ENCODE measurements around the gene CDK5R1. TPM values are rescaled to one million over a fixed set of nuclear protein-coding genes. Genes with fewer than 3 reads are reported as not detected.

CDK5R1 gene
- total RNA-seq = 0.29 and 0.83 TPM in 2 replicates

DNA sequence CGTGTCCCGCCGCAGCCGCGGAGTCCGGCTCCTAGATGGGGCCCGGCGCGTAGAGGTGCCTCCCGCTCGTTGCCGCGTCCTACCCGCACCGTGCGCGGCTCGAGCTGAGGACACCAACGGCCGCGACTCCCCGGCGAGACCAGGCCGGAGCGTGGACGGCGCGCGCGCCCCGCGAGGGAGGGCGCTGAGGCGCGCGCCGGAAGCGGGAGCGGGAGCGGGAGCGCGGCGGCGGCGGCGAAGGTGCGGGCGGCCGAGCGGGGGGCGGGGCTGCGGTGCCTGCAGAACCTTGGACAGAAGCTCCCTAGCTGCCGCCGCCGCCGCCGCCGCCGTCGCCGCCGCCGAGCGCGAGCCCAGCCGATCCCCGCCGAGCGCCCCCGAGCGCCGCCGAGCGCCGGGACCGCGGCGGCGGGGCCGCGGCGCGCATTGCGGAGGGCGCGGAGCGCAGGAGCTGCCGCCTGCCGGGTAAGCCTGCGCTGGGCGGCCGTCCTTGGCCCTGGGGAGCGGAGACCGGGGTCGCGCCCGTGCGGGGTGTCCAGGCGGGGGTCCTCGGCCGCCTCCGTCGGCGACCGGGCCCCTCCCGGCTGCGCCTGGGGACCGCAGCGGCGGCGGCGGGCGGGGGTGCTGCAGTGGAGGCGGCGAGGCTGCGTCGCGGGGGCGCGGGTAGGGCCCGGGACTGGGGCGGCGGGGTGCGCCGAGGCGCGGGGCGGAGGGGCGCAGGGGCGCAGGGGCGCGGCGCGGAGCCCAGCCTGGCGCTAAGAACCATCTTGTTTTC, at the start of gene CDK5R1:
Gene CDK5R1 (plus strand): TSS at position 293 of the 772 bp plus-strand sequence. CDS start 628 bp downstream, outside the sequence.

GRCh38 chr17:32444301-32445073, 42.3 kb upstream of the CDK5R1 start, which contains the start of gene PSMD11:
Gene PSMD11 (plus strand): TSS chr17:32444510. CDS start chr17:32444524, 14 bp downstream.

Other genes with a start within 250 kb of the CDK5R1 start
- under 0.01 and 0.33 TPM in 2 replicates for gene RHBDL3, start 221.2 kb upstream of the CDK5R1 start, total RNA-seq
- gene C17orf75, start 144.8 kb upstream of the CDK5R1 start, total RNA-seq = 12.6 and 21.8 TPM in 2 replicates
- gene ZNF207, start 136.8 kb upstream of the CDK5R1 start, total RNA-seq = 91.3 and 114 TPM in 2 replicates
- 71.5 and 112 TPM in 2 replicates for gene PSMD11, start 42.5 kb upstream of the CDK5R1 start, total RNA-seq

Measured in smooth muscle cell of trachea (primary cell).